Tibial nerve (tissue), 4 donors: ENCODE data around the gene TRIM24.

Source experiments
- EP300 ChIP-seq, 2 donors: sonication (generic); formaldehyde crosslinking; IDR thresholded peaks; one replicate each; pipeline ENCODE4 v1.6.1; 2017; ENCODE audit warnings: antibody characterized with exemption in 2 of 2, mild to moderate bottlenecking in 1 of 2
- POLR2A ChIP-seq, 2 donors: fragments of 450-650 bp; IDR thresholded peaks; one replicate each; pipeline ENCODE4 v1.6.1; 2017; ENCODE audit warnings: antibody characterized with exemption in 2 of 2, mild to moderate bottlenecking in 2 of 2, moderate library complexity in 2 of 2
- TF ChIP-seq, protein P1 (sequence below), 5 experiments: fragments of 200-600 bp in 3 of 5; fragments of 450-650 bp in 2 of 5; sonication (generic) in 3 of 5; IDR thresholded peaks; one replicate each; pipeline ENCODE4 v1.5.1; 2016 to 2019; ENCODE audit warnings: antibody characterized with exemption in 5 of 5, mild to moderate bottlenecking in 3 of 5, moderate library complexity in 2 of 5

DNA sequence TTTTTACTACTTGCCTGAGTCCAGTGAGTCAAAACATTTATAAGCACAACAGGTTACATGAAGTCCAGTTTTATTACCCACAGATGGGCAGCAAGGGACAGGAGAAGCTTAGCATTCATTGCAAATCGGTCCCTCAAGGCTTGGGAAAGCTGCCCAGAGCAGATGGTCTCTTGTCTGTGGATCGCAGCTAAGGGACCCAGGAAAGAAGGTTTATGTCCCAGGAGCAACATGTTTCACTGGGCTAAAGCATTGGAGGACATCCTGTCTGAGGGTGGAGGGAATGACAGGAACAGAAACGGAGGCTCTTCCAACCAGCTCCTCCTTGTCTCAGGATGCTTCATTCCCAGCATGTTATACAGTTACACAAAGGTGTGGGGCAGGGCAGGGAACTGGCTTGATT lies 39.3 kb downstream of the TRIM24 start:
- TF ChIP-seq, protein P1, sequence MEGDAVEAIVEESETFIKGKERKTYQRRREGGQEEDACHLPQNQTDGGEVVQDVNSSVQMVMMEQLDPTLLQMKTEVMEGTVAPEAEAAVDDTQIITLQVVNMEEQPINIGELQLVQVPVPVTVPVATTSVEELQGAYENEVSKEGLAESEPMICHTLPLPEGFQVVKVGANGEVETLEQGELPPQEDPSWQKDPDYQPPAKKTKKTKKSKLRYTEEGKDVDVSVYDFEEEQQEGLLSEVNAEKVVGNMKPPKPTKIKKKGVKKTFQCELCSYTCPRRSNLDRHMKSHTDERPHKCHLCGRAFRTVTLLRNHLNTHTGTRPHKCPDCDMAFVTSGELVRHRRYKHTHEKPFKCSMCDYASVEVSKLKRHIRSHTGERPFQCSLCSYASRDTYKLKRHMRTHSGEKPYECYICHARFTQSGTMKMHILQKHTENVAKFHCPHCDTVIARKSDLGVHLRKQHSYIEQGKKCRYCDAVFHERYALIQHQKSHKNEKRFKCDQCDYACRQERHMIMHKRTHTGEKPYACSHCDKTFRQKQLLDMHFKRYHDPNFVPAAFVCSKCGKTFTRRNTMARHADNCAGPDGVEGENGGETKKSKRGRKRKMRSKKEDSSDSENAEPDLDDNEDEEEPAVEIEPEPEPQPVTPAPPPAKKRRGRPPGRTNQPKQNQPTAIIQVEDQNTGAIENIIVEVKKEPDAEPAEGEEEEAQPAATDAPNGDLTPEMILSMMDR (IDR thresholded peaks at IDR 0.05) = no peak
- TF ChIP-seq POLR2A (IDR thresholded peaks at IDR 0.05) = no peak
- TF ChIP-seq EP300 (IDR thresholded peaks at IDR 0.05) = no peak
